KG1 (cell line): Measurements from ENCODE around the gene TNFRSF6B.
"Not testable (repeated sequence)": the region's sequence is repeated elsewhere in the genome, so short reads cannot be mapped to it uniquely, and the experiment has no call there.

Experiments used
- DNase-seq: peaks from one replicate; lab custom pipeline; 2025; lab: John Stamatoyannopoulos, UW

The TNFRSF6B gene

DNA sequence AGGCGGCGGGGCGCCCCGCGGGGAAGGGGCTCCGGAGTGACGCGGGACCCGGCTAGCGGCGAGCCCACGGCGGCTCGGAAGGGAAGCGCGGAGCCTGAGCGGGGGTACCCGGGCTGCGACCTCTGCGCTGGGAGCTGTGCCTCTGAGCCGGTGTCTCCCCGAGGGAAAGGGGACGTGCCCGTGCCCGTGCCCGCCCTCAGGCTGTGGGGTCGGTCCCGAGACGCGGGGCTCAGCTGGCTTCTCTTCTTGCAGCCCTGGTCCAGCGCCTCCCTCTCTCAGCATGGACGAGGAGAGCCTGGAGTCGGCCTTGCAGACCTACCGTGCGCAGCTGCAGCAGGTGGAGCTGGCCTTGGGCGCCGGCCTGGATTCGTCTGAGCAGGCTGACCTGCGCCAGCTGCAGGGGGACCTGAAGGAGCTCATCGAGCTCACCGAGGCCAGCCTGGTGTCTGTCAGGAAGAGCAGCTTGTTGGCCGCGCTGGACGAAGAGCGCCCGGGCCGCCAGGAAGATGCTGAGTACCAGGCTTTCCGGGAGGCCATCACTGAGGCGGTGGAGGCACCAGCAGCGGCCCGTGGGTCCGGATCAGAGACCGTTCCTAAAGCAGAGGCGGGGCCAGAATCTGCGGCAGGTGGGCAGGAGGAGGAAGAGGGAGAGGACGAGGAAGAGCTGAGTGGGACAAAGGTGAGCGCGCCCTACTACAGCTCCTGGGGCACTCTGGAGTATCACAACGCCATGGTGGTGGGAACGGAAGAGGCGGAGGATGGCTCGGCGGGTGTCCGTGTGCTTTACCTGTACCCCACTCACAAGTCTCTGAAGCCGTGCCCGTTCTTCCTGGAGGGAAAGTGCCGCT is 12.1 kb downstream of the TNFRSF6B start:
- DNase-seq, result no peak

DNA sequence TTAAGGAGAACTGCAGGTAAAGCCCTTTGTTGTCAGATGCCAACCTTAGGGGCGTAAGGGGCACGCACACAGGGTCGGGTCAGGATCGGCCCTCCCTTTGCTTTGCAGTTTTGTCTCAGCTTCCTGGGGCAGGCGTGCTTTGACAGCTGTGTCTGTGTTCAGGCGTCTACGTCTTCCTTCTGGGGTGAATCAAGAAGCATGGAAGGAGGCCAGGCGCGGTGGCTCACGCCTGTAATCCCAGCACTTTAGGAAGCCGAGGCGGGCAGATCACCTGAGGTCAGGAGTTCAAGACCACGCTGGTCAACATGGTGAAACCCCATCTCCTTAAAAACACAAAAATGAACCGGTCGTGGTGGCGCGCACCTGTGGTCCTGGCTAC is 12.7 kb downstream of the TNFRSF6B start:
- DNase-seq, result no peak

- no peak for DNase-seq
Measured at GRCh38 chr20:63711085-63711645, 14.7 kb downstream of the TNFRSF6B start.

DNA sequence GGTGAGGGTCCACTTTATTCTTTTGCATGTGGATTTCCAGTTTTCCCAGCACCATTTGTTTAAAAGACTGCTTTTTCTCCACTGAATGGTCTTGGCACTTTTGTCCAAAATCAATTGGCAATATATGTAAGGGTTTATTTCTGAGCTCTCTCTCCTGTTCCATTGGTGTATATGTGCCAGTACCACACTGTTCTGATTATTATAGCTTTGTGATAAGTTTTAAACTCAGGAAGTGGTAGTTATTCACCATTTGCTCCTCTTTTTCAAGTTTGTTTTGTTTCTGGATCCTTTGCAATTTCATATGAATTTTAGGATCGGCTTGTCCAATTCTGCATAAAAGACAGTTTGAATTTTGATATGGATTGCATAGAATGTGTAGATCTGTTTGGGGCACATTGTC is 15.7 kb downstream of the TNFRSF6B start:
- DNase-seq, result no peak

DNA sequence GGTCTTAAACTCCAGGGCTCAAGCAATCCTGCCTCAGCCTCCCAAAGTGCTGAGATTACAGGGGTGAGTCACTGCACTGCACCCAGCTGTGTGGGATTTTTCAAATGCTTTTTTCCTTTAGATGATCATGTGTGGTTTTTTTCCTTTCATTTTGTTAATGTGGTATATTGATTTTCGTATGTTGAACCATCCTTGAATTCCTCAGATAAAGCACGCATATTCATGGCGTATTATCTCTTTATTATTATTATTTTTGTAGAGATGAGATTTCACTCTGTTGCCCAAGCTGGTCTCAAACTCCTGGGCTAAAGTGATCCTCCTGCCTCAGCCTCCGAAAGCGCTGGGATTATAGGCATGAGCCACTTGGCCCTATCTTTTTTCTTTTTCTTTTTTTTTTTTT is 18.4 kb downstream of the TNFRSF6B start:
- DNase-seq, result no peak

DNA sequence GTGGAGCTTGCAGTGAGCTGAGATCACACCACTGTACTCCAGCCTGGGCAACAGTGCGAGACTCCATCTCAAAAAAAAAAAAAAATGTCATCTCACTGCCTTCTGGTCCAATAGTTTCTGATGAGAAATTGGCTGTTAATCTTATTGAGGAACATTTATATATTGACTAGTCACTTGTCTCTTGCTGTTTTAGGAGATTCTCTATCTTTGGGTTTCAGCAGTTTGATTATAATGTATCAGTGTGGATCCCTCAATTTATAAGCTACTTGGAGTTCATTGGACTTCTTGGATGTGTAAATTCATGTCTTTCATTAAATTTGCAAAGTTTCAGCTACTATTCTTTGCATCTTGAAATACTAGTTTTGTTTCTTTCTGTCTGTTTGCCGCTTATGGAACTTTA is 22.5 kb downstream of the TNFRSF6B start:
- no peak for DNase-seq

- DNase-seq, result not testable (repeated sequence)
Measured at GRCh38 chr20:63722967-63723622, 26.6 kb downstream of the TNFRSF6B start.

- not testable (repeated sequence) for DNase-seq
Measured at GRCh38 chr20:63730189-63730733, 33.8 kb downstream of the TNFRSF6B start.

DNA sequence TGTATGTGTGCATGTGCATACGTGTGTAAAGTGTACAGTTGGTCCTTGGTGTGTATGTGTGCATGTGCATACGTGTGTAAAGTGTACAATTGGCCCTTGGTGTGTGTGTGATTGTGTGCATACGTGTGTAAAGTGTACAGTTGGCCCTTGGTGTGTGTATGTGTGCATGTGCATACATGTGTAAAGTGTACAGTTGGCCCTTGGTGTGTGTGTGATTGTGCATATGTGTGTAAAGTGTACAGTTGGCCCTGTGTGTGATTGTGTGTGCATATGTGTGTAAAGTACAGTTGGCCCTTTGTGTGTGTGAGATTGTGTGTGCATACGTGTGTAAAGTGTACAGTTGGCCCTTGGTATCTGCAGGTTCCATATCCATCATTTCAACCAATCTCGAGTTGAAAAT is 35.0 kb downstream of the TNFRSF6B start:
- DNase-seq, result no peak

- no peak for DNase-seq
Measured at GRCh38 chr20:63732118-63733095, 36.0 kb downstream of the TNFRSF6B start.

DNA sequence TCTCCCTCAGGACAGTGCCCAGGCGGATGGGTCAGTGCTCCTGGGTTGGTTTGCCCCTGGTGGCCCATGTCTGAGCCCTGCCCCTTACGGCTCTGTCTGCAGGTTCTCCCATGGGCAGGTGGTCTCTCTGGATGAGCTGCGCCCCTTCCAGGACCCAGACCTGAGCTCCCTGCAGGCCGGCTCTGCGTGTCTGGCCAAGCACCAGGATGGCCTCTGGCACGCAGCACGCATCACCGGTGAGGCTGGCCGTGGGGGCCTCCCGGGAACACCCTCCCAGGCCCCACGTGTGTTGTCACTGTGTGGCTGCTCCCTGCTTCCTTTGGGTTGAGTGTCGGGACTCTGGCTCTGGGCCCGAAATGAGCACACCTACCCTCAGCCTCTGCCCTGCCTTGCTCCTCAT is 36.7 kb downstream of the TNFRSF6B start:
- DNase-seq, result no peak

DNA sequence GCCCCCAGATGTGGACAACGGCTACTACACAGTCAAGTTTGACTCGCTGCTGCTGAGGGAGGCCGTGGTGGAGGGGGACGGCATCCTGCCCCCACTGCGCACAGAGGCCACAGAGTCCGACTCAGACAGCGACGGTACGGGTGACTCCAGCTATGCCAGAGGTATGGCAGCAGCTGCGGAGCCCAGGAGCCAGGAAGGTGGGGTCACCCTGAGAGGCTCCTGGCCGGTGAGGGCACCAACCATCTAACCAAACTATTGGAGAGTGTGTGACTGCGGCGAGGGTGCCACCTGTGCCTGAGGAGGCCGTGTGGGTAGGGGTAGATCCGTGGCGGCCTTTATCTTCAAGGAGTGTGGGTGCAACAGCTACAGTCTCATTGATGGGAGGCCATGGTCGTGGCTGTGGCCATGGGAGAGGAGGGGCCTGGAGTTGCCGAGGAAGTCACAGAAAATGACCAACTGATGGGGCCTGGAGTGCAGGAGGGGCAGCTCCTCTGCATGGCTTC is 37.2 kb downstream of the TNFRSF6B start:
- no peak for DNase-seq

DNA sequence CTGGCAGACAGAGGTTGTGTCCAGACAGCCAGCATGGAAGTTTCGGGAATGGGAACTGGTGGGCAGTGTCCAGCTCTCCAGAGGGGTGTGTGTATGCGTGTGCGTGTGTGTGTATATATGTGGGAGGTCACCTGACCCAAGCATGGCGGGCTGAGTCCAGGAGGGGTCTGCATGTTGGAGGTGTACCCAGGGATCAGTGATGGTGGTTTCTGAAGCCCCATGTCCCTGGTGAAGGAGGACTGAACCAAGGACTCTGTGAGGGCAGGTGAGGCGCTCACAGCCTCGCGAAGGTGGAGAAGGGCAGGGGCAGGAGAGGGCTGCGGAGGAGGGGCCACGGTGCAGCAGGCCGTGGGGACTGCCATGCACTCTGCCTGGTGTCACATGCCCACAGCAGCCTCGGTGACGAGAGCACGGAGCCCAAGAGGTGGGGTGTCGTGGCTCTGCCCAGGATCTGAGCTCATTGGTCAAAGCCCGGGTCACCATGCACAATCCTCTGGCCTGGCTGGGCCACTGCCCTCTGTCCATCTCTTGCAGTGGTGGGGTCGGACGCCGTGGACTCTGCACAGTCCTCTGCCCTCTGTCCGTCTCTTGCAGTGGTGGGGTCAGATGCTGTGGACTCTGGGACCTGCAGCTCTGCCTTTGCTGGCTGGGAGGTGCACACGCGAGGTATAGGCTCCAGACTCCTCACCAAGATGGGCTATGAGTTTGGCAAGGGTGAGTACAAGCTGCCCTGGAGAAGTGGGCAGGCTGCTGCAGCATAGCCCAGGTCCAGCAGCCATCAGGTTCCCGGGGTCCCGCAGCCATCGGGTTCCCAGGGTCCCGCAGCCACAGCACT is 37.9 kb downstream of the TNFRSF6B start:
- no peak for DNase-seq

DNA sequence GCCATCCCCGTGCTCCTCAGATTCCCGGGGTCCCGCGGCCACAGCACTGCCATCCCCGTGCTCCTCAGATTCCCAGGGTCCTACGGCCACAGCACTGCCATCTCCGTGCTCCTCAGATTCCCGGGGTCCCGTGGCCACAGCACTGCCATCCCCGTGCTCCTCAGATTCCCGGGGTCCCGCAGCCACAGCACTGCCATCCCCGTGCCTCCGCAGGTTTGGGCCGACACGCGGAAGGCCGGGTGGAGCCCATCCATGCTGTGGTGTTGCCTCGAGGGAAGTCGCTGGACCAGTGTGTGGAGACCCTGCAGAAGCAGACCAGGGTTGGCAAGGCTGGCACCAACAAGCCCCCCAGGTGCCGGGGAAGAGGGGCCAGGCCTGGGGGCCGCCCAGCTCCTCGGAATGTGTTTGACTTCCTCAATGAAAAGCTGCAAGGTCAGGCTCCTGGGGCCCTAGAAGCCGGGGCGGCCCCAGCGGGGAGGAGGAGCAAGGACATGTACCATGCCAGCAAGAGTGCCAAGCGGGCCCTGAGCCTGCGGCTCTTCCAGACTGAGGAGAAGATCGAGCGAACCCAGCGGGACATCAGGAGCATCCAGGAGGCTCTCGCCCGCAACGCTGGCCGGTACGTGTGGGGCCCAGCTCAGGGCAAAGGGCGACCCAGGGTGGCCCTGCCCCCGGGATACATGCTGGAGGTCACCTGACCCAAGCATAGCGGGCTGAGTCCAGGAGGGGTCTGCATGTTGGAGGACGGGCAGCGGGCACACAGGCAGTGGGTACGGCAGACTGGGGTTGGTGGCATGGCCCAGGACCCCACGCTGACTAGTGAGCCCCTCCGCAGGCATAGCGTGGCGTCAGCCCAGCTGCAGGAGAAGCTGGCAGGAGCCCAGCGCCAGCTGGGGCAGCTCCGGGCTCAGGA is 38.8 kb downstream of the TNFRSF6B start:
- DNase-seq, result no peak

- DNase-seq, result no peak
Measured at GRCh38 chr20:63735859-63736718, 39.6 kb downstream of the TNFRSF6B start, which contains the start of gene LIME1. Gene LIME1 (plus strand): TSS chr20:63736664. CDS start chr20:63737550, 886 bp downstream.

GRCh38 chr20:63736893-63737694 is 40.6 kb downstream of the TNFRSF6B start:
- DNase-seq, result no peak

GRCh38 chr20:63737695-63737944 is 41.2 kb downstream of the TNFRSF6B start:
- DNase-seq, result no peak
